ENCODE measurements around the gene COX5A.

Gene COX5A

GRCh38 chr15:74937590-74938371 lies at the start of gene COX5A:
COX5A (minus strand) TSS chr15:74938073; CDS start chr15:74938014, 59 bp downstream.
- peak; percentile 87 for DNase-seq (ENCODE audit: extremely low read depth, low read depth)
- TF ChIP-seq CTCF (IDR thresholded peaks at IDR 0.05; ENCODE audit: low read depth, low read length): no peak

GRCh38 chr15:74983725-74984231 lies 45.9 kb upstream of the COX5A start:
- no peak for TF ChIP-seq CTCF (IDR thresholded peaks at IDR 0.05; ENCODE audit: low read depth, low read length)
- DNase-seq (ENCODE audit: extremely low read depth, low read depth): no peak

- no peak for DNase-seq (ENCODE audit: extremely low read depth, low read depth)
- TF ChIP-seq CTCF (IDR thresholded peaks at IDR 0.05; ENCODE audit: low read depth, low read length): no peak
Measured at GRCh38 chr15:74982183-74982582, 44.3 kb upstream of the COX5A start.

- no peak for DNase-seq (ENCODE audit: extremely low read depth, low read depth)
- no peak for TF ChIP-seq CTCF (IDR thresholded peaks at IDR 0.05; ENCODE audit: low read depth, low read length)
Measured at GRCh38 chr15:74978503-74978902, 40.6 kb upstream of the COX5A start.

- no peak for TF ChIP-seq CTCF (IDR thresholded peaks at IDR 0.05; ENCODE audit: low read depth, low read length)
- no peak for DNase-seq (ENCODE audit: extremely low read depth, low read depth)
Measured at GRCh38 chr15:74978077-74978476, 40.2 kb upstream of the COX5A start.

GRCh38 chr15:74977599-74977998 lies 39.7 kb upstream of the COX5A start:
- DNase-seq (ENCODE audit: extremely low read depth, low read depth): no peak
- TF ChIP-seq CTCF (IDR thresholded peaks at IDR 0.05; ENCODE audit: low read depth, low read length): no peak

GRCh38 chr15:74976159-74976558 lies 38.3 kb upstream of the COX5A start:
- no peak for DNase-seq (ENCODE audit: extremely low read depth, low read depth)
- TF ChIP-seq CTCF (IDR thresholded peaks at IDR 0.05; ENCODE audit: low read depth, low read length): no peak
